Lung (tissue), 16 donors: ENCODE results near the gene LRIT1. TPM values are rescaled to one million over a fixed set of nuclear protein-coding genes. Genes with fewer than 3 reads are reported as not detected.

Experiments used
- ATAC-seq: fragments of 200-7000 bp; cut with Tn5 transposase; one replicate; pipeline ENCODE4 v1.9.1; 2020; ENCODE audit warnings: moderate number of reproducible peaks; ENCODE audit not compliant: insufficient read depth, low FRiP score
- DNase-seq, 3 donors: peaks; one replicate each; pipeline ENCODE4 v3.0.0-alpha.2; 2013 to 2017
- H3K27ac ChIP-seq, 2 donors: one replicate each; pipeline ENCODE4 v1.5.1; 2013; ENCODE audit warnings: mild to moderate bottlenecking in 2 of 2, moderate library complexity in 2 of 2, control low read depth in 1 of 2, inconsistent platforms in 1 of 2, low read depth in 1 of 2, low read length in 1 of 2
- H3K27me3 ChIP-seq, 3 donors: one replicate each; pipeline ENCODE4 v1.5.1; 2013; ENCODE audit warnings: low read length in 2 of 3; ENCODE audit not compliant: control insufficient read depth in 3 of 3, insufficient read depth in 3 of 3
- H3K36me3 ChIP-seq, 4 donors: one replicate each; pipeline ENCODE4 v1.5.1; 2013; ENCODE audit warnings: low read length in 4 of 4, mild to moderate bottlenecking in 1 of 4, moderate library complexity in 1 of 4; ENCODE audit not compliant: control insufficient read depth in 4 of 4, insufficient read depth in 4 of 4
- H3K4me1 ChIP-seq, 5 donors: one replicate each; pipeline ENCODE4 v1.5.1; 2013; ENCODE audit warnings: low read length in 5 of 5, mild to moderate bottlenecking in 2 of 5, moderate library complexity in 1 of 5; ENCODE audit not compliant: control insufficient read depth in 5 of 5, insufficient read depth in 5 of 5
- H3K4me3 ChIP-seq: one replicate; pipeline ENCODE4 v1.5.1; 2013; ENCODE audit warnings: mild to moderate bottlenecking, control low read depth, moderate library complexity
- H3K9ac ChIP-seq, 2 donors: one replicate each; pipeline ENCODE4 v1.5.1; 2013; ENCODE audit warnings: low read length in 2 of 2, control low read depth in 1 of 2; ENCODE audit not compliant: insufficient read depth in 1 of 2
- H3K9me3 ChIP-seq, 4 donors: one replicate each; pipeline ENCODE4 v1.5.1; 2013; ENCODE audit warnings: low read length in 3 of 4, mild to moderate bottlenecking in 1 of 4, moderate library complexity in 1 of 4; ENCODE audit not compliant: control insufficient read depth in 4 of 4, insufficient read depth in 3 of 4
- WGBS, 2 donors: extraction: QIAGEN DNeasy Blood & Tissue Kit; methylation state at CpG; one replicate each; pipeline ENCODE4 v1.1.7; 2013; 5-methylcytosine and 5-hydroxymethylcytosine counted together
- long read RNA-seq, 5 donors: transcript quantifications; one replicate each; lab custom pipeline, GENCODE V29; 2026
- polyA plus RNA-seq, 2 donors: library from polyadenylated mRNA; stranded (reverse); fragments of 200-250 nt; gene quantifications; one replicate each; pipeline ENCODE4 v1.2.1, GENCODE V29; 2013
- total RNA-seq, 2 donors: library from RNA; depleted of rRNA in 1 of 2; stranded (reverse); fragments of >200 nt in 1 of 2; gene quantifications; one replicate each; pipeline ENCODE4 v1.2.1, GENCODE V29; 2014 to 2021
- TF ChIP-seq, protein P1 (sequence below): IDR thresholded peaks from 2 replicates; pipeline ENCODE4 v1.5.1; 2012; ENCODE audit warnings: mild to moderate bottlenecking; ENCODE audit errors: control extremely low read depth, extremely low read depth
- donor health status: control.
- donor health status: control.
- donor health status: Bipolar disorder and iron deficiency.
- donor health status: healthy.
- donor health status: DM: yes; HTN: yes; CAD: no.

Gene LRIT1, protein sequence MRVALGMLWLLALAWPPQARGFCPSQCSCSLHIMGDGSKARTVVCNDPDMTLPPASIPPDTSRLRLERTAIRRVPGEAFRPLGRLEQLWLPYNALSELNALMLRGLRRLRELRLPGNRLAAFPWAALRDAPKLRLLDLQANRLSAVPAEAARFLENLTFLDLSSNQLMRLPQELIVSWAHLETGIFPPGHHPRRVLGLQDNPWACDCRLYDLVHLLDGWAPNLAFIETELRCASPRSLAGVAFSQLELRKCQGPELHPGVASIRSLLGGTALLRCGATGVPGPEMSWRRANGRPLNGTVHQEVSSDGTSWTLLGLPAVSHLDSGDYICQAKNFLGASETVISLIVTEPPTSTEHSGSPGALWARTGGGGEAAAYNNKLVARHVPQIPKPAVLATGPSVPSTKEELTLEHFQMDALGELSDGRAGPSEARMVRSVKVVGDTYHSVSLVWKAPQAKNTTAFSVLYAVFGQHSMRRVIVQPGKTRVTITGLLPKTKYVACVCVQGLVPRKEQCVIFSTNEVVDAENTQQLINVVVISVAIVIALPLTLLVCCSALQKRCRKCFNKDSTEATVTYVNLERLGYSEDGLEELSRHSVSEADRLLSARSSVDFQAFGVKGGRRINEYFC
- not detected for total RNA-seq
- polyA plus RNA-seq, result not detected
- long read RNA-seq, donor 1, result 0 reads
- long read RNA-seq, donor 2, result 0 reads
- long read RNA-seq, donor 3, result 0 reads
- long read RNA-seq, donor 4, result 0 reads
- long read RNA-seq, donor 5, result 0 reads

DNA sequence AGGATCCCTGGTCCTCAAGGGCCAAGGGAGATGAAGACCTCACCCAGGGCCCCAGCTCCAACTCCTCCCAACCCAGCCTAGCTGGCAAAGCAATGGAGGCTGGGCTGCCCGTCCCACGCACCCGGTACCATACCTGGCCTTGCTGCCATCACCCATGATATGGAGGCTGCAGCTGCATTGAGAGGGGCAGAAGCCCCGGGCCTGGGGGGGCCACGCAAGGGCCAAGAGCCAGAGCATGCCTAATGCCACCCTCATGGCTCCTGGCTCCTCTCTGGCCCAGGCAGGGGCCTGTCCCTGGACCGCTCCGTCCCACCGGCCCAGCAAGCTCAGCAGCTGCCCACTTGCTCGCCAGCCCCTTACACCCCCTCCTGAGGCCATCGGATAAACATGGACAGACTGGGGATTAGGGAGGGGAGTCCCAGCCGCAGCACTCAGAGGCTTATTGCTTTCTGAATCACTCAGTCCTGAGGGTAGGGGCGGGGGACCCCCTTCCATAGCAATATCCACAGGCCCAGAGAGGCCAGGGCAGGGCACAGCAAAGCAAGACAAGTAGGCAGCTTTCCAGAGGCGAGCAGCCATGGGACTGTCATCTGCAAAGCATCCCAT is at the start of gene LRIT1:
TSS of gene LRIT1 (minus strand) at position 362 of the 606 bp plus-strand sequence. CDS start at position 255, 107 bp downstream.
- Histone ChIP-seq H3K27me3 (peaks cover 0 to 3% (median 2%) of the 10 kb centered on the region in 3 donors), H3K9me3 (peaks cover 0 to 6% (median 0%) of the 10 kb centered on the region in 4 donors), H3K4me1 (no peaks in the 10 kb centered on the region), H3K36me3 (no peaks in the 10 kb centered on the region), H3K4me3 (no peak within 1 kb of the TSS), H3K9ac (no peak within 1 kb of the TSS), H3K27ac (no peak within 1 kb of the TSS)
- 87 to 88% methylated on average over 13 of the region's 13 CpGs for WGBS, 2 donors
- TF ChIP-seq, protein P1, sequence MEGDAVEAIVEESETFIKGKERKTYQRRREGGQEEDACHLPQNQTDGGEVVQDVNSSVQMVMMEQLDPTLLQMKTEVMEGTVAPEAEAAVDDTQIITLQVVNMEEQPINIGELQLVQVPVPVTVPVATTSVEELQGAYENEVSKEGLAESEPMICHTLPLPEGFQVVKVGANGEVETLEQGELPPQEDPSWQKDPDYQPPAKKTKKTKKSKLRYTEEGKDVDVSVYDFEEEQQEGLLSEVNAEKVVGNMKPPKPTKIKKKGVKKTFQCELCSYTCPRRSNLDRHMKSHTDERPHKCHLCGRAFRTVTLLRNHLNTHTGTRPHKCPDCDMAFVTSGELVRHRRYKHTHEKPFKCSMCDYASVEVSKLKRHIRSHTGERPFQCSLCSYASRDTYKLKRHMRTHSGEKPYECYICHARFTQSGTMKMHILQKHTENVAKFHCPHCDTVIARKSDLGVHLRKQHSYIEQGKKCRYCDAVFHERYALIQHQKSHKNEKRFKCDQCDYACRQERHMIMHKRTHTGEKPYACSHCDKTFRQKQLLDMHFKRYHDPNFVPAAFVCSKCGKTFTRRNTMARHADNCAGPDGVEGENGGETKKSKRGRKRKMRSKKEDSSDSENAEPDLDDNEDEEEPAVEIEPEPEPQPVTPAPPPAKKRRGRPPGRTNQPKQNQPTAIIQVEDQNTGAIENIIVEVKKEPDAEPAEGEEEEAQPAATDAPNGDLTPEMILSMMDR, result no peak
- DNase-seq (no peak), ATAC-seq (no peak)

DNA sequence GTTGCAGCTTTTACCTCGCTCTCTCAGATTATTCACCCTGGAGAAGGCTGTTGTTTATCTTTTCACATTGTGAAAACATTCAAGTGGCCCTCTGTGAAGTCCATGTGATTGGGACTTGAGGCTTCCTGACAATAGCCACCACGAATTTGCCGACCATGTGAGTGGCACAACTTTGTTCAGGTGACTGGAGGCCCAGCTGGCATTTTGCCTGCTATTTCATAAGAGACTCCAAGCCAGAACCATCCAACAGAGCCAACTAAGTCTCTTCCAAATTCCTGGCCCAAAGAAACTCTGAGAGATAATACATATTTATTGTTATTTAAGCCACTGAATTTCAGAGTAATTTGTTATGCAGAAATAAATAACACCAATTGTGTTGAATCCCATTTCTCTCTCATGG is 48.9 kb upstream of the LRIT1 start:
- no peaks in the 10 kb centered on the region for H3K9me3 ChIP-seq

DNA sequence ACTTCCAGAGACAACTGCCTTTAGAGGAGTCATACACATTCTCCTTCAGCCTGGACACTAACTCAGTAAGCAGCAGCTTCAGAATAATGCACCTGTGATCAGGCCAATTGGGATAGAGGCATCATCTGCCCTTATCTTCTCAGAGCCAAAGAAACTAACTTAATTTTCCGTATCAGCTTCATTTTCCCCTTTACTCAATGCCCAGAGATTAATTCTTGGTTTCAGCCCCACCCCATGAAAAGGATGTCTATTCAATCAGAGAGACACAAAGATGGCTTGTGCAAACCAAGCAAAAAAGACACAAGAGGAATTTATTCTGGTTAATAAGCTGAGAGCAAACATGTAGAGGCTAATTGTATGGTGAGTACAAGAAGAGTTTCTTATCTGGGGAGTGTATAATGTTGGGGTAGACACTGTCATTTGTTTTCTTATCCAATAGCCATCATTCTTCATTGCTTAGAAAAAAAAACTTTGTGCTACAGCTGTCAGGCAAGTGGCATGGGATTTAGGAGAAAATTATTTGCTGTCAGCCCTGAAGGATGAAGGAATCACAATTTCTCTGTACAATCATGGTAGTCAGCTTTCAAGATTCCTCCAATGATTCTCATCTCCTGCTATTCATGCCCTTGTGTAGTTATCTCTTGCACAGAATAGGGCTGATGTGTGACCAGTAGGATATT is 48.3 kb upstream of the LRIT1 start:
- DNase-seq (no peak), ATAC-seq (no peak)
- no peaks in the 10 kb centered on the region for H3K36me3 ChIP-seq

More for the DNA sequence above, 48.9 kb upstream of the LRIT1 start:
- Histone ChIP-seq H3K4me3 (no peak overlapping the region), H3K36me3 (no peaks in the 10 kb centered on the region), H3K27me3 (no peaks in the 10 kb centered on the region), H3K27ac (no peak overlapping the region), H3K9ac (no peak overlapping the region), H3K4me1 (peaks cover 0 to 3% (median 0%) of the 10 kb centered on the region in 5 donors)
- TF ChIP-seq, protein P1, result no peak
- DNase-seq (no peak), ATAC-seq (no peak)
- 64 to 65% methylated on average over 3 of the region's 3 CpGs for WGBS, 2 donors

More for the DNA sequence above, 48.3 kb upstream of the LRIT1 start:
- TF ChIP-seq, protein P1, result no peak
- Histone ChIP-seq H3K4me3 (no peak overlapping the region), H3K27ac (no peak overlapping the region), H3K27me3 (no peaks in the 10 kb centered on the region), H3K9ac (no peak overlapping the region), H3K9me3 (no peaks in the 10 kb centered on the region), H3K4me1 (peaks cover 0 to 2% (median 0%) of the 10 kb centered on the region in 5 donors)
- WGBS, 2 donors, result 89 to 91% methylated on average over 1 of the region's 1 CpG
